Liver (tissue), 9 donors: ENCODE measurements around the gene ASTN1. TPM values are rescaled to one million over a fixed set of nuclear protein-coding genes. Genes with fewer than 3 reads are reported as not detected.

Experiments
- DNase-seq: peaks from one replicate; pipeline ENCODE4 v3.0.0-alpha.2; 2017; ENCODE audit warnings: low spot score
- H3K27ac ChIP-seq, 2 donors: one replicate each; pipeline ENCODE4 v1.7.0; 2013; ENCODE audit warnings: inconsistent platforms in 2 of 2, low read length in 2 of 2, control low read depth in 1 of 2, low read depth in 1 of 2, mild to moderate bottlenecking in 1 of 2
- H3K27me3 ChIP-seq, 4 donors: one replicate each; pipeline versions ENCODE4 v1.6.1 to v1.7.0; 2013; ENCODE audit warnings: low read length in 3 of 4, inconsistent platforms in 1 of 4, mild to moderate bottlenecking in 1 of 4, moderate library complexity in 1 of 4; ENCODE audit not compliant: control insufficient read depth in 4 of 4, insufficient read depth in 4 of 4
- H3K36me3 ChIP-seq, 4 donors: one replicate each; pipeline versions ENCODE4 v1.6.1 to v1.7.0; 2013; ENCODE audit warnings: low read length in 3 of 4, mild to moderate bottlenecking in 3 of 4, low read depth in 1 of 4, moderate library complexity in 1 of 4; ENCODE audit not compliant: control insufficient read depth in 4 of 4, insufficient read depth in 3 of 4
- H3K4me1 ChIP-seq, 4 donors: one replicate each; pipeline versions ENCODE4 v1.6.1 to v1.7.0; 2013; ENCODE audit warnings: low read length in 3 of 4, mild to moderate bottlenecking in 3 of 4, moderate library complexity in 1 of 4; ENCODE audit not compliant: control insufficient read depth in 4 of 4, insufficient read depth in 4 of 4
- H3K4me3 ChIP-seq, 3 donors: one replicate each; pipeline versions ENCODE4 v1.6.1 to v1.7.0; 2013; ENCODE audit warnings: low read length in 3 of 3, control low read depth in 1 of 3, low read depth in 1 of 3, mild to moderate bottlenecking in 1 of 3
- H3K9ac ChIP-seq, 2 donors: one replicate each; pipeline ENCODE4 v1.7.0; 2013; ENCODE audit warnings: low read length in 2 of 2, mild to moderate bottlenecking in 2 of 2, moderate library complexity in 2 of 2, control low read depth in 1 of 2, low read depth in 1 of 2
- H3K9me3 ChIP-seq, 4 donors: one replicate each; pipeline versions ENCODE4 v1.6.1 to v1.7.0; 2013; ENCODE audit warnings: low read length in 3 of 4; ENCODE audit not compliant: control insufficient read depth in 4 of 4
- ATF3 ChIP-seq: IDR thresholded peaks from 2 replicates; pipeline ENCODE4 v1.6.1; 2016; ENCODE audit warnings: antibody characterized with exemption
- CTCF ChIP-seq: fragments of 150-350 bp; IDR thresholded peaks from 2 replicates; pipeline ENCODE4 v1.5.1; 2017; ENCODE audit warnings: improper control_type of control experiment, low read depth, low read length; ENCODE audit not compliant: missing input control
- EGR1 ChIP-seq, 2 donors: IDR thresholded peaks; 2 replicates each; pipeline ENCODE4 v1.6.1; 2016 to 2018; ENCODE audit warnings: antibody characterized with exemption in 2 of 2, low read depth in 2 of 2
- FOXA1 ChIP-seq: IDR thresholded peaks from 2 replicates; pipeline ENCODE4 v1.6.1; 2016; ENCODE audit warnings: antibody characterized with exemption
- FOXA2 ChIP-seq: IDR thresholded peaks from 2 replicates; pipeline ENCODE4 v1.6.1; 2016; ENCODE audit warnings: antibody characterized with exemption
- GABPA ChIP-seq, 2 donors: IDR thresholded peaks in 1 of 2; conservative IDR thresholded peaks in 1 of 2; 2 replicates each; pipeline ENCODE4 v1.6.1; 2016; ENCODE audit warnings: antibody characterized with exemption in 2 of 2, mild to moderate bottlenecking in 1 of 2, moderate library complexity in 1 of 2
- HNF4A ChIP-seq, 2 donors: conservative IDR thresholded peaks; 2 replicates each; pipeline ENCODE4 v1.6.1; 2016; ENCODE audit warnings: antibody characterized with exemption in 2 of 2, mild to moderate bottlenecking in 2 of 2
- HNF4G ChIP-seq: IDR thresholded peaks from 2 replicates; pipeline ENCODE4 v1.6.1; 2016; ENCODE audit warnings: antibody characterized with exemption
- JUND ChIP-seq, 2 donors: IDR thresholded peaks; 2 replicates each; pipeline ENCODE4 v1.6.1; 2016; ENCODE audit warnings: antibody characterized with exemption in 2 of 2
- MAX ChIP-seq: IDR thresholded peaks from 2 replicates; pipeline ENCODE4 v1.6.1; 2016; ENCODE audit warnings: antibody characterized with exemption
- NR2F2 ChIP-seq: IDR thresholded peaks from 2 replicates; pipeline ENCODE4 v1.6.1; 2016; ENCODE audit warnings: antibody characterized with exemption
- RAD21 ChIP-seq, 2 donors: IDR thresholded peaks; 2 replicates each; pipeline ENCODE4 v1.6.1; 2016; ENCODE audit warnings: antibody characterized with exemption in 2 of 2, mild to moderate bottlenecking in 2 of 2
- REST ChIP-seq: IDR thresholded peaks from 2 replicates; pipeline ENCODE4 v1.6.1; 2016; ENCODE audit warnings: antibody characterized with exemption, mild to moderate bottlenecking
- RXRA ChIP-seq, 2 donors: IDR thresholded peaks; 2 replicates each; pipeline ENCODE4 v1.6.1; 2017 to 2018; ENCODE audit warnings: antibody characterized with exemption in 2 of 2, mild to moderate bottlenecking in 1 of 2
- SP1 ChIP-seq: IDR thresholded peaks from 2 replicates; pipeline ENCODE4 v1.6.1; 2018; ENCODE audit warnings: antibody characterized with exemption, mild to moderate bottlenecking
- TAF1 ChIP-seq: conservative IDR thresholded peaks from 2 replicates; pipeline ENCODE4 v1.6.1; 2016; ENCODE audit warnings: antibody characterized with exemption, mild to moderate bottlenecking
- YY1 ChIP-seq: IDR thresholded peaks from 2 replicates; pipeline ENCODE4 v1.6.1; 2016; ENCODE audit warnings: antibody characterized with exemption, mild to moderate bottlenecking
- ZBTB33 ChIP-seq: IDR thresholded peaks from 2 replicates; pipeline ENCODE4 v1.6.1; 2016; ENCODE audit warnings: antibody characterized with exemption
- WGBS: extraction: QIAGEN DNeasy Blood & Tissue Kit; methylation state at CpG from one replicate; pipeline ENCODE4 v1.1.7; 2013; 5-methylcytosine and 5-hydroxymethylcytosine counted together
- polyA plus RNA-seq, 2 donors: library from polyadenylated mRNA; stranded (reverse) in 1 of 2; unstranded in 1 of 2; fragments of 200-250 nt in 1 of 2; fragments of >200 nt in 1 of 2; fragmentation: Nextera tagmentation in 1 of 2; extraction: Ambion mirVana in 1 of 2; gene quantifications; one replicate each; pipeline versions ENCODE4 v1.2.1 to v1.2.3, GENCODE V29; 2013 to 2015
- total RNA-seq, 2 donors: library from RNA; depleted of rRNA; stranded (reverse); fragments of >200 nt; gene quantifications; one replicate each; pipeline ENCODE4 v1.2.3, GENCODE V29; 2014
- donor health status: healthy.
- donor health status: healthy.
- donor health status: healthy.
- donor health status: healthy.
- donor health status: healthy.

Gene ASTN1
- total and polyA plus RNA-seq, 4 donors, result 0.10 to 0.28 (median 0.18) TPM

- no peak for DNase-seq
- no peaks in the 10 kb centered on the region for H3K36me3 ChIP-seq
- no peak for TF ChIP-seq FOXA2
- TF ChIP-seq TAF1, result no peak
- TF ChIP-seq RAD21 (IDR thresholded peaks at IDR 0.05), result no peak
- TF ChIP-seq RXRA (IDR thresholded peaks at IDR 0.05), result no peak
- TF ChIP-seq ATF3, result no peak
- no peak for TF ChIP-seq EGR1 (IDR thresholded peaks at IDR 0.05; ENCODE audit: low read depth in 2 of 2)
- TF ChIP-seq JUND (IDR thresholded peaks at IDR 0.05), result no peak
- TF ChIP-seq HNF4A (conservative IDR thresholded peaks at IDR 0.05), result no peak
- no peak for TF ChIP-seq REST
- no peak for TF ChIP-seq HNF4G
- no peak for TF ChIP-seq GABPA (IDR thresholded peaks at IDR 0.05 in 1 of 2, conservative IDR thresholded peaks at IDR 0.05 in 1 of 2)
- no peak for TF ChIP-seq FOXA1
- no peak for TF ChIP-seq MAX
- TF ChIP-seq ZBTB33, result no peak
- no peak for TF ChIP-seq YY1
- TF ChIP-seq SP1, result no peak
- TF ChIP-seq CTCF, result no peak
- no peak for TF ChIP-seq NR2F2
- no peak overlapping the region for H3K27ac ChIP-seq
- H3K9ac ChIP-seq, result no peak overlapping the region
- H3K27me3 ChIP-seq, result peaks cover 0 to 2% (median 0%) of the 10 kb centered on the region in 4 donors
- no peak overlapping the region for H3K4me3 ChIP-seq
- no peaks in the 10 kb centered on the region for H3K9me3 ChIP-seq
- H3K4me1 ChIP-seq, result no peaks in the 10 kb centered on the region
Observed at GRCh38 chr1:176987016-176987415, 177.5 kb downstream of the ASTN1 start.

- WGBS, result 83% methylated on average over 5 of the region's 5 CpGs
- Histone ChIP-seq H3K9me3 (no peaks in the 10 kb centered on the region), H3K4me3 (no peak overlapping the region), H3K27me3 (peaks cover 0 to 4% (median under 1%) of the 10 kb centered on the region in 4 donors), H3K27ac (no peak overlapping the region), H3K9ac (no peak overlapping the region), H3K36me3 (no peaks in the 10 kb centered on the region), H3K4me1 (no peaks in the 10 kb centered on the region)
- DNase-seq, result no peak
- no peak for TF ChIP-seq JUND (IDR thresholded peaks at IDR 0.05)
- no peak for TF ChIP-seq RXRA (IDR thresholded peaks at IDR 0.05)
- no peak for TF ChIP-seq NR2F2
- no peak for TF ChIP-seq HNF4A (conservative IDR thresholded peaks at IDR 0.05)
- TF ChIP-seq GABPA (IDR thresholded peaks at IDR 0.05 in 1 of 2, conservative IDR thresholded peaks at IDR 0.05 in 1 of 2), result no peak
- TF ChIP-seq HNF4G, result no peak
- no peak for TF ChIP-seq REST
Observed at GRCh38 chr1:176983731-176984130, 180.8 kb downstream of the ASTN1 start.
